ENCODE data around the gene ROGDI. TPM values are rescaled to one million over a fixed set of nuclear protein-coding genes. Genes with fewer than 3 reads are reported as not detected.

ROGDI gene
- total RNA-seq, 2 experiments from 2014 or later, result 12.3 to 13.1 TPM

DNA sequence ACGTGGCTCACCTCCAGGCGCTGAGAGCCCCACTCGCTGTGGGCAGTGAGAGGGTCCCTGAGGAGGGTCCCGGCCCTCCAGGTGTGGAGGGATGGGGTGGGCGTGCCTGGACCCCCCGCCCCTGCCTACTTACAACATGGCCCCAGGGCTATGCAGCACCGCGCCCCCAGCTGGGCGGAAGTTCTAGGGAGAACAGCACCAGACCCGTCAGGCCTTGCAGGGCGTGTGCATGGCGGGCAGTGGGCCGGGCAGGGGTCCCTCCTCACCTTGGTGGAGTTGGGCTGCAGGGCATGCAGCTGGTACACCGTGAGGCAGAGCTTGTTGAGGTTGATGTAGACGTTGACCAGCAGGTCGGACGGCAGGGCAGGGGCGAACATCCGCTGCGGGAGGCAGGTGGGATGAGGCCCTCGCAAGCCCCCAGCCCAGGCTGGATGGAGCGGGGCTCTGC lies 4.6 kb downstream of the ROGDI start:
- peaks cover 16% of the 10 kb centered on the region for H3K4me1 Mint-ChIP-seq (ENCODE audit: low read depth)
- no peak overlapping the region for H3K4me3 Mint-ChIP-seq
- no peak overlapping the region for H3K27ac Mint-ChIP-seq
- CTCF ChIA-PET, result no interaction called here
- no peaks in the 10 kb centered on the region for H3K36me3 Mint-ChIP-seq (ENCODE audit: low read depth)
- H3K9me3 Mint-ChIP-seq (ENCODE audit: insufficient read depth), result no peaks in the 10 kb centered on the region
- POLR2A ChIA-PET, result no interaction called here
- no peak for ATAC-seq
- no peaks in the 10 kb centered on the region for H3K27me3 Mint-ChIP-seq (ENCODE audit: low read depth)
- no peak for DNase-seq

- ChIA-PET POLR2A (no interaction called here), CTCF (no interaction called here)
- ATAC-seq (no peak), DNase-seq (no peak)
- peaks cover 16% of the 10 kb centered on the region for H3K4me1 Mint-ChIP-seq (ENCODE audit: low read depth)
- no peak overlapping the region for H3K27ac Mint-ChIP-seq
- no peak overlapping the region for H3K4me3 Mint-ChIP-seq
- H3K36me3 Mint-ChIP-seq (ENCODE audit: low read depth), result no peaks in the 10 kb centered on the region
- no peaks in the 10 kb centered on the region for H3K27me3 Mint-ChIP-seq (ENCODE audit: low read depth)
- H3K9me3 Mint-ChIP-seq (ENCODE audit: insufficient read depth), result no peaks in the 10 kb centered on the region
Observed at GRCh38 chr16:4796982-4797804, 5.2 kb downstream of the ROGDI start.

DNA sequence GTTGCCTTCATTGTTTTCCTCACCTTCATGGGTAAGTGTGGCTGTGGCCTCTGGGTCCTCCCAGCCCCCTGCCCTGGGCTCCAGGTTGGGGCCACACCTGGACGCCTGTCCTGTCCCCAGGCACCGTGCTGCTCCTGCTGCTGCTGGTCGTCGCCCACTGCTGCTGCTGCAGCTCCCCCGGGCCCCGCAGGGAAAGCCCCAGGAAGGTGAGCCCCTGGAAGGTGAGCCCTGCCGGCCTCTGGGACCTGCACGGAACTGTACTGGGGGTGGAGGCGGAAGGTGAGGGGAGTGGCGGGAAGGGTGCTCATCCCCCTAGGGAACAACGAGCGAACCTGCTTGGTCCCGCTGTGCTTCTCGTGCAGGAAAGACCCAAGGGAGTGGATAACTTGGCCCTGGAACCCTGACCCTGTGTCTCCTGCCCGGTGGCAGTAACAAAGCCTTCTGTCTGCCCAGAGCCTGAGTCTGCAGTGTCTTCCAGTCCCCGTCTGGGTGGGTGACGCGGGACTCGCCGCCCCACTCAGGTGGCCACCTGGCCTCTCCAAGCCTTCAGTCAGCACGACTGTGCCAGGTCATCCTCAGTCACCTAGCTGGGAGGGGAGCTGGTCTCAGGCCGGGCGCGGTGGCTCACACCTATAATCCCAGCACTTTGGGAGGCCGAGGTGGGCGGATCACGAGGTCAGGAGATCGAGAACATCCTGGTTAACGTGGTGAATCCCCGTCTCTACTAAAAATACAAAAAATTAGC lies 6.4 kb downstream of the ROGDI start:
- Mint-ChIP-seq H3K4me1 (ENCODE audit: low read depth) (peaks cover 12% of the 10 kb centered on the region), H3K9me3 (ENCODE audit: insufficient read depth) (no peaks in the 10 kb centered on the region), H3K36me3 (ENCODE audit: low read depth) (no peaks in the 10 kb centered on the region), H3K27ac (no peak overlapping the region), H3K4me3 (no peak overlapping the region), H3K27me3 (ENCODE audit: low read depth) (no peaks in the 10 kb centered on the region)
- ATAC-seq (no peak), DNase-seq (no peak)
- POLR2A ChIA-PET, result no interaction called here
- CTCF ChIA-PET, result no interaction called here

- ATAC-seq (no peak), DNase-seq (no peak)
- no peaks in the 10 kb centered on the region for H3K9me3 Mint-ChIP-seq (ENCODE audit: insufficient read depth)
- ChIA-PET POLR2A (no interaction called here), CTCF (no interaction called here)
- H3K4me1 Mint-ChIP-seq (ENCODE audit: low read depth), result peaks cover 8% of the 10 kb centered on the region
- H3K27ac Mint-ChIP-seq, result no peak within 1 kb of the TSS
- H3K27me3 Mint-ChIP-seq (ENCODE audit: low read depth), result no peaks in the 10 kb centered on the region
- H3K36me3 Mint-ChIP-seq (ENCODE audit: low read depth), result no peaks in the 10 kb centered on the region
- no peak within 1 kb of the TSS for H3K4me3 Mint-ChIP-seq
Observed at GRCh38 chr16:4795181-4795827, 7.1 kb downstream of the ROGDI start, which contains the start of gene SMIM22. SMIM22 (plus strand) TSS chr16:4795369; CDS start chr16:4795735, 366 bp downstream.

- CTCF ChIA-PET, result no interaction called here
Observed at GRCh38 chr16:4792951-4793513, 9.4 kb downstream of the ROGDI start.

GRCh38 chr16:4790871-4791270 lies 11.6 kb downstream of the ROGDI start:
- Mint-ChIP-seq H3K9me3 (ENCODE audit: insufficient read depth) (no peaks in the 10 kb centered on the region), H3K4me3 (no peak overlapping the region), H3K36me3 (ENCODE audit: low read depth) (no peaks in the 10 kb centered on the region), H3K27me3 (ENCODE audit: low read depth) (peaks cover 3% of the 10 kb centered on the region), H3K27ac (no peak overlapping the region), H3K4me1 (ENCODE audit: low read depth) (peaks cover 7% of the 10 kb centered on the region)
- ChIA-PET CTCF (no interaction called here), POLR2A (no interaction called here)
- ATAC-seq, result no peak
- no peak for DNase-seq

More at GRCh38 chr16:4792951-4793513, 9.4 kb downstream of the ROGDI start:
- no peak overlapping the region for H3K27ac Mint-ChIP-seq
- no peaks in the 10 kb centered on the region for H3K9me3 Mint-ChIP-seq (ENCODE audit: insufficient read depth)
- peaks cover 3% of the 10 kb centered on the region for H3K27me3 Mint-ChIP-seq (ENCODE audit: low read depth)
- ATAC-seq (no peak), DNase-seq (no peak)
- H3K4me1 Mint-ChIP-seq (ENCODE audit: low read depth), result peaks cover 7% of the 10 kb centered on the region
- POLR2A ChIA-PET, result no interaction called here
- H3K36me3 Mint-ChIP-seq (ENCODE audit: low read depth), result no peaks in the 10 kb centered on the region
- H3K4me3 Mint-ChIP-seq, result no peak overlapping the region

- Mint-ChIP-seq H3K4me1 (ENCODE audit: low read depth) (peaks cover 7% of the 10 kb centered on the region), H3K4me3 (no peak overlapping the region), H3K27ac (no peak overlapping the region), H3K27me3 (ENCODE audit: low read depth) (peaks cover 3% of the 10 kb centered on the region), H3K9me3 (ENCODE audit: insufficient read depth) (no peaks in the 10 kb centered on the region), H3K36me3 (ENCODE audit: low read depth) (no peaks in the 10 kb centered on the region)
- ChIA-PET CTCF (no interaction called here), POLR2A (no interaction called here)
- DNase-seq (no peak), ATAC-seq (no peak)
Observed at GRCh38 chr16:4790261-4790660, 12.2 kb downstream of the ROGDI start.

GRCh38 chr16:4788910-4789309 lies 13.5 kb downstream of the ROGDI start:
- Mint-ChIP-seq H3K27ac (no peak overlapping the region), H3K4me3 (no peak overlapping the region), H3K4me1 (ENCODE audit: low read depth) (peaks cover 7% of the 10 kb centered on the region), H3K36me3 (ENCODE audit: low read depth) (no peaks in the 10 kb centered on the region), H3K27me3 (ENCODE audit: low read depth) (peaks cover 3% of the 10 kb centered on the region), H3K9me3 (ENCODE audit: insufficient read depth) (no peaks in the 10 kb centered on the region)
- ChIA-PET CTCF (no interaction called here), POLR2A (no interaction called here)
- no peak for DNase-seq
- no peak for ATAC-seq

DNA sequence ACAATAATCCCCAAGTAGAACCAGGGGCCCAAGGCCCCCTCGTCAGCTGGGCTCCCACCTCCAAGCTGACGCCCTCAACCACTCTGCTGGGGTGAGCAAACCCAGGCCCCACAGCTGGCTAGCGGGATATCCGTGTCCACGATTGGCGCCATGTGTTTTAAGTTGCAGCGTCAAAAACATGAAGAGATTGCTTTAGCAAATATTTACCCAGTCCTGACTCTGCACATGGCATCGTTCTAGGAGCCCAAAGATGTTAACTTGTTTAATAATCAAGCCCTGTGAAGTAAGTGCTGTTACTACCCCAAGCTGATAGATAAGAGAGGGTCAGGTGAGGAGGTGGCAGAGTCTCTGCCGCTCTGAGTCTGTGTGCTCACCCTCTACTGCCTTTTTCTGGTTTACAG lies 13.9 kb downstream of the ROGDI start:
- peaks cover 3% of the 10 kb centered on the region for H3K27me3 Mint-ChIP-seq (ENCODE audit: low read depth)
- POLR2A ChIA-PET, result no interaction called here
- no peak for DNase-seq
- no peak overlapping the region for H3K4me3 Mint-ChIP-seq
- H3K36me3 Mint-ChIP-seq (ENCODE audit: low read depth), result no peaks in the 10 kb centered on the region
- no peaks in the 10 kb centered on the region for H3K9me3 Mint-ChIP-seq (ENCODE audit: insufficient read depth)
- CTCF ChIA-PET, result no interaction called here
- peaks cover 7% of the 10 kb centered on the region for H3K4me1 Mint-ChIP-seq (ENCODE audit: low read depth)
- no peak overlapping the region for H3K27ac Mint-ChIP-seq
- no peak for ATAC-seq

DNA sequence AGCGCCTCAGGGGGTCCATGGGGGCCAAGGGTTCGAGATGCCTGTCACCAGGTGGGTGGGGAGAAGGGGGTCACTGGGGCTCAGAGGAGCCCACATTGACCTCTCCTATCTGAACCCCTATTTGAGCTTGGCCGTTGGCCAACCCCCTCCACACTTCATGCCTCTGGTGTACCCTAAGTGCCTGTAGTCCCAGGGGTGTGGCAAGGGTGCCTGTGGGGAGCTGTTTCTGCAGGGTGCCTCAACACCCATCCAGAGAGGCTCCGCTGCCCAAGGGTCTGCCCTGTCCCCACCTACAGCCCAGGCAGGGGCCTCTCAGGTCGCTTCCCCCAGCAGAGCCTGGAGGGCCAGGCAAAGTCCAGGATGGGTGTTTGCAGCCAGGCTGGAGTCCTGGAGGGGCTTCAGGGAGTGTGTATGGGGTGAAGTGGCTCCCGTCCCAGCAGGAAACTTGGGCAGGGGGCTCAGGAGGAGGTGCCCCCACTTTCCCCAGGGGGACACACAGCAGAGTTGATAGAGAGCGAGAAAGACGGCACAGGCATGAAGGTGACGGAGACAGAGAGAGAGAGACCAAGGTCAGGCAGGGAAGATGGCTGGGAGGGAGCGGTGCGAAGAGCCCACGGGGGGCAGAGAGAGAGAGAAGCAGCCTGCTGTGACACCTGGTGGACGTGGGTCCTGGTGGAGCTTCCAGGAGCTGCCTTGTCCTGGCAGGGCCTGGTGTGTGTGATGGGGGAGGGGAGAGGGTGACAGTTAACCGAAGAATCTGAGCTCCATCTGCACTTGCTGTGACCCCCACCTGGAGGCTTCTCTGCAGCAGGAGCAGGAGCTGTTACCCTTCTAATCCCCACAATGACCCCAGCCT lies 14.6 kb downstream of the ROGDI start, which contains the start of gene SEPTIN12:
SEPTIN12 (minus strand) TSS at position 719 of the 856 bp plus-strand sequence; CDS start at position 19, 700 bp downstream.
- Mint-ChIP-seq H3K27ac (no peak within 1 kb of the TSS), H3K27me3 (ENCODE audit: low read depth) (peaks cover 3% of the 10 kb centered on the region), H3K4me1 (ENCODE audit: low read depth) (peaks cover 7% of the 10 kb centered on the region), H3K36me3 (ENCODE audit: low read depth) (no peaks in the 10 kb centered on the region), H3K9me3 (ENCODE audit: insufficient read depth) (no peaks in the 10 kb centered on the region), H3K4me3 (no peak within 1 kb of the TSS)
- ChIA-PET CTCF (no interaction called here), POLR2A (interaction anchor here (0.5 kb wide), 1 partner anchor 254 kb away, joined by 3 read pairs; no protein-coding TSS in a partner anchor)
- ATAC-seq (no peak), DNase-seq (no peak)

- H3K27ac Mint-ChIP-seq, result no peak overlapping the region
- no peak for DNase-seq
- H3K9me3 Mint-ChIP-seq (ENCODE audit: insufficient read depth), result no peaks in the 10 kb centered on the region
- CTCF ChIA-PET, result no interaction called here
- no peaks in the 10 kb centered on the region for H3K36me3 Mint-ChIP-seq (ENCODE audit: low read depth)
- no peak overlapping the region for H3K4me3 Mint-ChIP-seq
- ATAC-seq, result no peak
- peaks cover 3% of the 10 kb centered on the region for H3K27me3 Mint-ChIP-seq (ENCODE audit: low read depth)
- peaks cover 7% of the 10 kb centered on the region for H3K4me1 Mint-ChIP-seq (ENCODE audit: low read depth)
- POLR2A ChIA-PET, result no interaction called here
Observed at GRCh38 chr16:4787068-4787467, 15.4 kb downstream of the ROGDI start.
